ENCODE data around the gene YPEL5. TPM values are rescaled to one million over a fixed set of nuclear protein-coding genes. Genes with fewer than 3 reads are reported as not detected.
"Not testable (repeated sequence)": the region's sequence is repeated elsewhere in the genome, so short reads cannot be mapped to it uniquely, and the experiment has no call there.

YPEL5 gene
- total RNA-seq (65.5 and 85.5 TPM in 2 replicates), polyA plus RNA-seq (134 and 159 TPM in 2 replicates)

- no peaks in the 10 kb centered on the region for H3K9me3 ChIP-seq (ENCODE audit: low read depth)
- peaks cover 34% of the 10 kb centered on the region for H3K4me1 ChIP-seq (ENCODE audit: low read depth)
- DNase-seq (ENCODE audit: low read depth in 1 of 2, low spot score in 1 of 2), result peak; percentile 100
- no peaks in the 10 kb centered on the region for H3K27me3 ChIP-seq
- peak within 1 kb of the TSS; percentile 70 for H3K4me3 ChIP-seq
- peak within 1 kb of the TSS; percentile 99 for H3K27ac ChIP-seq
- no peak for TF ChIP-seq CTCF (IDR thresholded peaks at IDR 0.05; ENCODE audit: low read depth, low read length)
- H3K36me3 ChIP-seq, result peaks cover 3% of the 10 kb centered on the region
Measured at GRCh38 chr2:30146337-30147195, at the start of gene YPEL5. TSS of gene YPEL5 (plus strand) at chr2:30147007. CDS start at chr2:30156652, 9,645 bp downstream.

GRCh38 chr2:30098266-30099005 is 48.4 kb upstream of the YPEL5 start:
- no peak for DNase-seq (ENCODE audit: low read depth in 1 of 2, low spot score in 1 of 2)
- no peak overlapping the region for H3K27ac ChIP-seq
- H3K4me1 ChIP-seq (ENCODE audit: low read depth), result no peaks in the 10 kb centered on the region
- no peaks in the 10 kb centered on the region for H3K36me3 ChIP-seq
- no peak overlapping the region for H3K4me3 ChIP-seq
- no peaks in the 10 kb centered on the region for H3K9me3 ChIP-seq (ENCODE audit: low read depth)
- no peak for TF ChIP-seq CTCF (IDR thresholded peaks at IDR 0.05; ENCODE audit: low read depth, low read length)
- peaks cover 7% of the 10 kb centered on the region for H3K27me3 ChIP-seq

DNA sequence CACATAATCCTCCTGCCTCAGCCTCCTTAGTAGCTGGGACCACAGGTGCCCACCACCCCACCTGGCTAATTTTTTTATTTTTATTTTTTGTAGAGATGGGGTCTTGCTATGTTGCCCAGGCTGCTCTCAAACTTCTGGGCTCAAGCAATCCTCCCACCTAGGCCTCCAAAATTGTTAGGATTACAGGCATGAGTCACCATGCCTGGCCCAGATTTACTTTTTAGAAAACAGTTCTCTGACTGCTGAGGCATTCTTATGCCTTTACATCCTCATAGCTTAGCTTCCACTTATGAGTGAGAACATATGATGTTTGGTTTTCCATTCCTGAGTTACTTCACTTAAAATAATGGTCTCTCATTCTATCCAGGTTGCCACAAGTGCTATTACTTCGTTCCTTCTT is 47.4 kb upstream of the YPEL5 start:
- H3K36me3 ChIP-seq; H3K4me1 ChIP-seq (ENCODE audit: low read depth); H3K27ac ChIP-seq; H3K4me3 ChIP-seq; H3K27me3 ChIP-seq; H3K9me3 ChIP-seq (ENCODE audit: low read depth); DNase-seq (ENCODE audit: low read depth in 1 of 2, low spot score in 1 of 2): not testable (repeated sequence)

GRCh38 chr2:30100691-30101090 is 46.1 kb upstream of the YPEL5 start:
- not testable (repeated sequence) for DNase-seq (ENCODE audit: low read depth in 1 of 2, low spot score in 1 of 2); H3K4me1 ChIP-seq (ENCODE audit: low read depth); H3K36me3 ChIP-seq; H3K27ac ChIP-seq; H3K4me3 ChIP-seq; H3K9me3 ChIP-seq (ENCODE audit: low read depth); H3K27me3 ChIP-seq

- no peaks in the 10 kb centered on the region for H3K9me3 ChIP-seq (ENCODE audit: low read depth)
- no peak for DNase-seq (ENCODE audit: low read depth in 1 of 2, low spot score in 1 of 2)
- H3K27ac ChIP-seq, result no peak overlapping the region
- H3K27me3 ChIP-seq, result no peaks in the 10 kb centered on the region
- H3K36me3 ChIP-seq, result no peaks in the 10 kb centered on the region
- H3K4me3 ChIP-seq, result no peak overlapping the region
- no peaks in the 10 kb centered on the region for H3K4me1 ChIP-seq (ENCODE audit: low read depth)
- no peak for TF ChIP-seq CTCF (IDR thresholded peaks at IDR 0.05; ENCODE audit: low read depth, low read length)
Measured at GRCh38 chr2:30104307-30104706, 42.5 kb upstream of the YPEL5 start.

- TF ChIP-seq CTCF (IDR thresholded peaks at IDR 0.05; ENCODE audit: low read depth, low read length), result no peak
- no peak for DNase-seq (ENCODE audit: low read depth in 1 of 2, low spot score in 1 of 2)
- Histone ChIP-seq H3K27ac (no peak overlapping the region), H3K9me3 (ENCODE audit: low read depth) (no peaks in the 10 kb centered on the region), H3K4me3 (no peak overlapping the region), H3K27me3 (no peaks in the 10 kb centered on the region), H3K4me1 (ENCODE audit: low read depth) (no peaks in the 10 kb centered on the region), H3K36me3 (no peaks in the 10 kb centered on the region)
Measured at GRCh38 chr2:30105556-30105955, 41.3 kb upstream of the YPEL5 start.
